Suppressor macrophage treated with lipopolysaccharide for 1 hour (primary cell): ENCODE data around the gene CRYBA1.

Source experiments
- DNase-seq, 3 donors: peaks; one replicate each; pipeline ENCODE4 v3.0.0-alpha.2; 2020 to 2022

CRYBA1 gene

DNA sequence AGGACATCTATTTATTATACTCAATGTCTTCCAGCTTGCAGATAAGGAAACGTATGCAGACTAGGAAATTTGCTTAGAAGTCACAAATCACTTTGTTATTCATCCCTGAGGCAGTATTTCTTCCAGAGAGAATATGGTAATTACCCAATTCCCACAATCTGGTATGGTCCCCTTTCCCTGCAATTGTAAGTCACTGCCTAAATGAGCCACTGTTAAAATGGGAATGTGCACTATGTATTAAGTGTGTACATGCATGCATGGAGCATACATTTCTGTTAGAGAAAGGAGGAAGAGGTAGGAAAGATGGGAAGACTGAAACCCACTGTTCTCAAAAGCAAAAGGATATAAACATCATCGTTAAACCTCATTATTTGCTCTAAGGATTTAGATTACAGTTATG, 37.3 kb downstream of the CRYBA1 start:
- no peak for DNase-seq

DNA sequence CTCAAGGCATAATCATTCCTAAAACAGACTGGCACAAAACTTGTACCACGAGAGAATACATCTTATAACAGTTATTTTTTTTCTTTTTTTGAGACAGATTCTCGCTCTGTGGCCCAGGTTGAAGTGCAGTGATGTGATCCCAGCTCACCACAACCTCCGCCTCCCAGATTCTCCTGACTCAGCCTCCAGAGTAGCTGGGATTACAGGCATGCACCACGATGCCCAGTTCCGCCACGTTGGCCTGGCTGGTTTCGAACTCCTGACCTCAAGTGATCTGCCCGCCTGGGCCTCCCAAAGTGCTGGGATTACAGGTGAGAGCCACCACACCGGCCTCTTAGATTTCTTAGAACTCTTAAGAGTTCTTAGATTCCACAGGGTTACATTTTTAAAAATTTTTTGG, 43.2 kb downstream of the CRYBA1 start:
- DNase-seq = no peak

DNA sequence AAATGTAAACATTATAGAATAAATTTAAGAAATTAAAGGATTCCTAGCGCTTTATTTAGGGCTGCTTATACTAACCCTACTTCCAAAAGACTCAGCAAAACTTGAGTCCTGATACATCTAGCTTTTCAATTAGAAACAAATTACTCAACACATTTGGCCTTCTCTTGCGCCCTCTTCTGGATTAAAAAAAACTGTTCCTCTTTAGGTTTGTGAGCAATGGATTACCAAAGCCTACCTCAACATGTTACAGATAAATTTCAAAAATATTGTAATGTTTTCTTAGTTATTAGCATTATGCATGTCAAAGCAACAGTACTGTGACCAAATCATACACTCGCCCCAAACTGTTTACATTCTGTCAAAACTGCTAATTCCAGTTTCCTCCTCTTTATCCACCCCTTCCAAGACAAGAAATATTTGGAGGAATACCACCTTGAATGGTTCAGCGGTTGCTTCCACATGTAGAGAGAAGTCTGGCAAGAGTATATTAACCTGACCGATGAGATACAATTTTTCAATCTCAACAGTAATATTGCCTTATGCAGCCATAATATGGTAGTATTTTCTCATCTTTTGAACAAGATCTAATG, 44.6 kb downstream of the CRYBA1 start:
- peak; percentile 79 to 90 (median 89) for DNase-seq

DNA sequence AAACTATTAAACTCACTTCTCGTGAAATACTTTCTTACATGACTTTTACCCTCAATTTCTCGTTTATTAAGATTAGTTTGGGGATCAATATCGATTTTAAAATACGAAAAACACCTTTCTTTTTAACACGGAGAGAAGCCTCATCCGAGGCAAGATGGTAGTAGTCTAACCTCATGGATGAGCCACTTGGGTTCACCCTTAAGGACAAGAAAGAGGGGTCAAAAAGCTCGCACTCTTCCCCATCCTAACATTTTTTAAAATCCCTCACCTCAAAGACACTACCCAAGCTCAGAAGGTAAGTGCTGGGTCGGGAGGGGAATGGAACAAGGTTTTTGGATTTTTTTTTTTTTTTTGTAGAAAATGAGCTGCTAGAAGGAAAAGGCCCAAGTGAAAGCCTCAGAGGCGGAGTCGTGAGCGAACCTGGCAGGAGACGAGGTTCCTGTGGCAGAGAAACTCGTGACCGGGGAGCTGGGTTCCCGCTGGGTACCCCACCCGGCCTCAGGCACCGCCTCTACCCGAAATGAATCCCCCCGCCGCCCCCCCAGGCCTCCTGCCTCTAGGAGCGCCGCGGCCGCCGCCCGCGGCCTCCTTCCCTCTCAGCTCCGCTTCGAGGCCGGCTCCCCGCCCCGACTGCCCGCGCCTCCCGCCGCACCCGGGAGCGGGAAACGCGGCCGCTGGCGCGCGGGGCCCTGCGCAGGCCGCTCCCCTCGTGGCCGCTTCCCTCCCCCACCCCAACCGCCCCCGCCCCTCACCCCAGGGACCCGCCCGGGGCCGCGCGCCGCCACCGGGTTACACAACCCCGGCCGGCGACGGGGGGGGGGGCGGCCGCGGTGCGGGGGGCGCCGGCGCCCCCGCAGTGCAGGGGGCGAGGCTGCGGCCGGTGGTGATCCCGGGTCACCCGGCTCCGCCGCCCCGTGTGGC, 45.7 kb downstream of the CRYBA1 start:
- peak; percentile 54 to 86 (median 62) for DNase-seq

DNA sequence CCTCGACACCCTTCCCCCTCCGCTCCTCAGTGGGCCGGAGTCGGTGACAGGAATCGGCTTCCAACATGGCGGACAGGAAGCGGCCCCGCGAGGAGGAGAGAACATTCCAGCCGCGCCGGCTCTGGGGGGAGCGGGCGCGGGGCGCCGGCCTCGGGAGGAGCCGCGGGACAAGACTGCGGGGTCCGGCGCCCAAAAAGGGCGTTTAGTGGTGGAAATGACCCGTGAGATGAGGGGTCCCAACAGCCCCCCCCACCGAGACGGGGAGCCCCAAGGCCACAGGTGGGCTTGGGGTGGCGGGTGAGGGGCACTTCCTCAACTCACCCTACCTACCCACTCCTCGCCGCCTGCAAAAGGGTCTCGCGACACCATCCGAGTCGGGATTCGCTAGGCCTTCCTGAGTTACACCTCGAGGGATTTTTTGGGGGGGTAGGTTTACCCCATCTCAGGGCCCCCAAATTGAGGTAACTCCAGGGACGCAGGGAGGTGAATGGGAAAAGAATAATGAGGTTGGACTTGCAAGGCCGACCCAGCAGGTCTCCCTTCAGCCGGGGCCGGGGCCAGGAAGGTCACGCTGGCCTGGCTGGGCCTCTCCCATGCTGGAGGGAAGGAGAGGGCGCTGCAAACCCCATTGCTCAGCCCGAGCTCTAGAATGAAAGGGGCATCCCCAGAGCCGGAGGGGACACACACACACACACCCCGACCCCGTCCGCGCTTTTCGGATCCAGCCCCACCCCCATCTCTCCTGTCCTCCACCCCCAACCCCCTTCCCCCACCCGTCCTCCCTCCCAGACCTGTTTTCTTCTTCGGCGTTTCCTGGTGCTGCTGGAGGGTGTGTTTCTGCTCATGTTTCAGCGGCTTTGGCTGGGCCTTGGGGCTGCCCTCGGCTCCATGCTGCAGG, 46.6 kb downstream of the CRYBA1 start:
- peak; percentile 76 to 86 (median 79) for DNase-seq

DNA sequence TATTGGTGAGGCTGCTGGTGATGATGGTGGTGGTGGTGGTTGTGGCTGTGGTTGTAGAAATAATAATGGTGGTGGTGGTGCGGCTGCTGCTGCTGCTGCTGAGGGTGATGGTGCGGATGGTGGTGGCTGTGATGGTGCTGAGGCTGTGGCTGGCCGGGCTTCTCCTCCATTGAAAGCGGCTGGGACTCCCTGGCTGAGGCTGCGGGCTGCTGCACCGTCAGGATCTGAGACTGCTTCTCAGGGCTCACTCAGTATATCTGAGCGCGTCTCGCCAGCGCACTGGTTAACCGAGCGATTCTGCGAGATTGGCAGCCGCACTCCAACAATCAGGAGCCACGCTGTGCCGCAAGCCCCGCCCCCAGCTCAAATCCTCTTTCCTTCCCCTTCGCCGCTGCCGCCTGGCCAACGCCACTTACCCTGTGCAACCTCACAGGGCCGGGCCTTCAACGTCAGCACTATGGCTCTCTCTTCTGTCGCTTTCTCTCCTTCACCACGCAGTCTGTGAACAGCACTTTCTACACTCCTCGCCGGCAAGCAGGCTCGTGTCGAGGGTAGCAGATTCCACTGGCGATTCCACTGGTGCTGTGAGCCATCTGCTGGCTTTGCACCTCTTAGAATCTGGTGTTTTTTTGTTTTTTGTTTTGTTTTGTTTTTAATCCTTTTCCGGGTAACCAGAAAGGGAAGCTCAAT, 47.4 kb downstream of the CRYBA1 start, which contains the start of gene NUFIP2:
TSS of gene NUFIP2 (minus strand) at position 259 of the 690 bp plus-strand sequence. CDS start at position 170, 89 bp downstream.
- peak; percentile 99 to 100 (median 99) for DNase-seq

DNA sequence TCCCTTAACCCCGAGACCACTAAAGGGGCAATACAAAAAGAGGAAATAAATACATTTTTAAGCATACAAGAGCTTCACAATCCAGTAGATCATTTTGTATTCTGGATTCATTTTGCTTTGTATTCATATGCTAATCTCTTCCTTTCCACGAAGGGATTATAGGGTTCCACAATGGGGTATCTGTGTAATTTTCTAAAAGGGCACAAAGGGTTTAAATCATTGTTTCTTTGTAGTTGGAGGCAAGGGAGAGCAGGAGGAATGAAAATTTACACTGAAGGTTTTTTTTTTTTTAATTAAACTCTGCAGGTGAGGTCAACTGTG, 47.9 kb downstream of the CRYBA1 start:
- DNase-seq = no peak

DNA sequence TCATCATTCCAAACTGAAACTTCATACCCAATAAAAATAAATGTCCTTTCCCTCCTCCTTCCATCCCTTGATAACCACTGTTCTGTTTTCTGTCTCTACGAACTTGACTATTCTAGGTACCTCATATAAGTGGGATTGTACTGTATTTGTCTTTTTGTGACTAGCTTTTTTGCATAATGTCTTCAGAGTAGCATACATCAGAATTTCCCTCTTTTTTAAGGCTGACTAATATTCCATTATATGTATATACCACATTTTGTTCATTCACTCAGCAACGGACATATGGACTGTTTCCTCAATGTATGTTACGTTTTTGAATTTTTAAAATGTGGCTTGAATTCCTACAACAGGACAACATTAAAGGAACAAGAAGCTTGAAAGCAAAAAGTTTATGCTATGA, 48.8 kb downstream of the CRYBA1 start:
- DNase-seq = no peak

DNA sequence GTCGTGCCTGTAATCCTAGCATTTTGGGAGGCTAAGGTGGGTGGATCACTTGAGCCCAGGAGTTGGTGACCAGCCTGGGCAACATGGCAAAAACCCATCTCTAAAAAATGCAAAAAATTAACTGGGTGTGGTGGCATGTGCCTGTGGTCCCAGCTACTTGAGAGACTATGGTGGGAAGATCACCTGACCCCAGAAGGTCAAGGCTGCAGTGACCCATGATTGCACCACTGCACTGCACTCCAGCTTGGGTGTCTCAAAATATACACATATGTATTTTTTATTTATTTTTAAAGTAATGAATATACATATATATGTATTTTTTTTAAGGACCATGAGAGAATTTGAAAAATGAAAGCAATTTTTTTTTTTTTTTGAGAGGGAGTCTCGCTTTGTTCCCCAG, 52.4 kb downstream of the CRYBA1 start:
- DNase-seq = no peak

DNA sequence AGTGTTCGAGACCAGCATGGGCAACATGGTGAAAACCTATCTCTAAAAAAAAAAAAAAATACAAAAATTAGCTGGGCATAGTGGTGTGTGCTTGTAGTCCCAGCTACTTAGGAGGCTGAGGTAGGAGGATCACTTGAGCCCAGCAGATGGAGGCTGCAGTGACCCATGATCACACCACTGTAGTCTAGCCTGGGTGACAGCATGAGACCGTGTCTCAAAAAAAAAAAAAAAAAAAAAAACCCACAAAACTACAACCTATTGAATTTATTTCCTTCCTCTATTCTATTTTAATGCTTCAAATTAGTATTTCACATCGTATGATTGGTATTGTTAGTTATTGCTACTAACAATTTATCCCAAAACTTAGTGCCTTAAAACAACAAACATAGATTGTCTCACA, 56.7 kb downstream of the CRYBA1 start:
- DNase-seq = no peak
